PC-3 (cell line): ENCODE results near the gene MMP11. TPM values are rescaled to one million over a fixed set of nuclear protein-coding genes. Genes with fewer than 3 reads are reported as not detected.

Experiments
- ATAC-seq: fragments of 200-7000 bp; cut with Tn5 transposase; 2 replicates; pipeline ENCODE4 v1.9.1; 2020; ENCODE audit warnings: mild to moderate bottlenecking, moderate library complexity
- BruUV-seq: library from RNA; stranded (reverse); fragments of 400-500 nt; replicated peaks from 2 replicates; lab custom pipeline; 2021; lab: Mats Ljungman, UMichigan
- CTCF ChIA-PET: fragments of 300-600 bp; sonication (Branson Sonifier 250); formaldehyde crosslinking; loops from one replicate; lab custom pipeline; 2022; ENCODE audit warnings: antibody characterized with exemption; lab: Charles Lee
- POLR2A ChIA-PET: fragments of 300-600 bp; sonication (Branson Sonifier 250); formaldehyde crosslinking; loops from one replicate; lab custom pipeline; 2022; ENCODE audit warnings: antibody characterized with exemption; ENCODE audit not compliant: unreplicated experiment; lab: Charles Lee
- DNase-seq: peaks from one replicate; pipeline ENCODE4 v3.0.0-alpha.2; 2015
- H2AFZ ChIP-seq: fragments of 300-600 bp; sonication (generic); 2 replicates; pipeline ENCODE4 v1.6.0; 2016; ENCODE audit warnings: antibody characterized with exemption, low read length
- H3F3A ChIP-seq: fragments of 300-600 bp; sonication (generic); one replicate; pipeline ENCODE4 v1.6.0; 2017; ENCODE audit warnings: antibody characterized with exemption, low read length, control low read depth, mild to moderate bottlenecking; ENCODE audit not compliant: unreplicated experiment
- H3K27ac ChIP-seq: fragments of 300-600 bp; sonication (generic); 2 replicates; pipeline ENCODE4 v1.5.1; 2016; ENCODE audit warnings: mild to moderate bottlenecking, low read length
- H3K27me3 ChIP-seq: fragments of 300-600 bp; sonication (generic); 2 replicates; pipeline ENCODE4 v1.6.1; 2016; ENCODE audit warnings: low read length, mixed read lengths
- H3K36me3 ChIP-seq: fragments of 300-600 bp; sonication (generic); 2 replicates; pipeline ENCODE4 v1.6.1; 2016; ENCODE audit warnings: low read depth, mixed run types, low read length, mixed read lengths
- H3K4me1 ChIP-seq: fragments of 300-600 bp; sonication (generic); 2 replicates; pipeline ENCODE4 v1.5.1; 2016; ENCODE audit warnings: low read length; ENCODE audit not compliant: insufficient read depth
- H3K4me2 ChIP-seq: fragments of 300-600 bp; sonication (generic); 2 replicates; pipeline ENCODE4 v1.6.0; 2016; ENCODE audit warnings: low read length
- H3K4me3 ChIP-seq: fragments of 300-600 bp; sonication (generic); 2 replicates; pipeline ENCODE4 v1.5.1; 2016; ENCODE audit warnings: mild to moderate bottlenecking, low read length, mixed read lengths
- H3K79me2 ChIP-seq: fragments of 300-600 bp; sonication (generic); 2 replicates; pipeline ENCODE4 v1.6.1; 2017; ENCODE audit warnings: low read length, mixed read lengths
- H3K9ac ChIP-seq: fragments of 300-600 bp; sonication (generic); 2 replicates; pipeline ENCODE4 v1.6.0; 2016; ENCODE audit warnings: mild to moderate bottlenecking, low read length
- H3K9me2 ChIP-seq: fragments of 300-600 bp; sonication (generic); replicated peaks from 2 replicates; pipeline ENCODE4 v1.6.1; 2016; ENCODE audit warnings: mixed run types, low read length, mixed read lengths
- H3K9me3 ChIP-seq: fragments of 300-600 bp; sonication (generic); 2 replicates; pipeline ENCODE4 v1.6.1; 2016; ENCODE audit warnings: low read length, mixed read lengths
- H4K20me1 ChIP-seq: fragments of 300-600 bp; sonication (generic); 2 replicates; pipeline ENCODE4 v1.6.1; 2016; ENCODE audit warnings: low read length, mixed read lengths
- EZH2 ChIP-seq: fragments of 300-600 bp; sonication (generic); IDR thresholded peaks from one replicate; pipeline ENCODE4 v1.6.1; 2017; ENCODE audit warnings: antibody characterized with exemption, mild to moderate bottlenecking, low read length; ENCODE audit not compliant: unreplicated experiment
- EZH2phosphoT487 ChIP-seq: fragments of 300-600 bp; sonication (generic); IDR thresholded peaks from 2 replicates; pipeline ENCODE4 v1.6.1; 2018; ENCODE audit warnings: mild to moderate bottlenecking, antibody characterized with exemption, low read length, borderline replicate concordance
- intact Hi-C: fragments of 100-400 bp; cut with micrococcal nuclease; formaldehyde crosslinking; loops from 2 replicates; pipeline ENCODE4 v1.9.0; 2023
- total RNA-seq: library from RNA; depleted of rRNA; stranded (reverse); fragments of >200 nt; gene quantifications from 2 replicates; pipeline ENCODE4 v1.2.3, GENCODE V29; 2014
- TF ChIP-seq, protein P1 (sequence below): fragments of 300-600 bp; sonication (generic); conservative IDR thresholded peaks from 2 replicates; pipeline ENCODE4 v1.5.1; 2017; ENCODE audit warnings: antibody characterized with exemption, low read depth, mild to moderate bottlenecking, low read length

MMP11 gene
- total RNA-seq, 1 experiment from 2014 or later = 2.4 TPM

- peaks cover 4% of the 10 kb centered on the region; the same call in 1 of the 2 replicates for H3K4me1 ChIP-seq
- ATAC-seq (no peak), DNase-seq (no peak)
- ChIA-PET POLR2A (no interaction called here), CTCF (no interaction called here)
- no peaks in the 10 kb centered on the region for H3F3A ChIP-seq
- no peak overlapping the region for H3K4me3 ChIP-seq
- H3K27me3 ChIP-seq = no peaks in the 10 kb centered on the region
- peaks cover 18% of the 10 kb centered on the region for H4K20me1 ChIP-seq
- no peak overlapping the region for H2AFZ ChIP-seq
- intact Hi-C loops = no loop called here
- no peaks in the 10 kb centered on the region for H3K9me2 ChIP-seq
- no peak overlapping the region for H3K4me2 ChIP-seq
- H3K79me2 ChIP-seq = peaks cover 38% of the 10 kb centered on the region
- BruUV-seq = no TSS peak
- H3K36me3 ChIP-seq = peaks cover 4% of the 10 kb centered on the region; the same call in 1 of the 2 replicates
- H3K9ac ChIP-seq = no peak overlapping the region
- no peak for TF ChIP-seq EZH2phosphoT487
- no peak for TF ChIP-seq EZH2
- TF ChIP-seq, protein P1, sequence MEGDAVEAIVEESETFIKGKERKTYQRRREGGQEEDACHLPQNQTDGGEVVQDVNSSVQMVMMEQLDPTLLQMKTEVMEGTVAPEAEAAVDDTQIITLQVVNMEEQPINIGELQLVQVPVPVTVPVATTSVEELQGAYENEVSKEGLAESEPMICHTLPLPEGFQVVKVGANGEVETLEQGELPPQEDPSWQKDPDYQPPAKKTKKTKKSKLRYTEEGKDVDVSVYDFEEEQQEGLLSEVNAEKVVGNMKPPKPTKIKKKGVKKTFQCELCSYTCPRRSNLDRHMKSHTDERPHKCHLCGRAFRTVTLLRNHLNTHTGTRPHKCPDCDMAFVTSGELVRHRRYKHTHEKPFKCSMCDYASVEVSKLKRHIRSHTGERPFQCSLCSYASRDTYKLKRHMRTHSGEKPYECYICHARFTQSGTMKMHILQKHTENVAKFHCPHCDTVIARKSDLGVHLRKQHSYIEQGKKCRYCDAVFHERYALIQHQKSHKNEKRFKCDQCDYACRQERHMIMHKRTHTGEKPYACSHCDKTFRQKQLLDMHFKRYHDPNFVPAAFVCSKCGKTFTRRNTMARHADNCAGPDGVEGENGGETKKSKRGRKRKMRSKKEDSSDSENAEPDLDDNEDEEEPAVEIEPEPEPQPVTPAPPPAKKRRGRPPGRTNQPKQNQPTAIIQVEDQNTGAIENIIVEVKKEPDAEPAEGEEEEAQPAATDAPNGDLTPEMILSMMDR = no peak
- no peaks in the 10 kb centered on the region for H3K9me3 ChIP-seq
- H3K27ac ChIP-seq = no peak overlapping the region
These were observed 20.7 kb downstream of the MMP11 start for GRCh38 chr22:23793326-23793725.

GRCh38 chr22:23796461-23796860 is 23.8 kb downstream of the MMP11 start:
- peaks cover 4% of the 10 kb centered on the region; the same call in 1 of the 2 replicates for H4K20me1 ChIP-seq
- peaks cover 8% of the 10 kb centered on the region for H3K79me2 ChIP-seq
- H3K4me1 ChIP-seq = no peaks in the 10 kb centered on the region
- intact Hi-C loops = no loop called here
- no TSS peak for BruUV-seq
- no peaks in the 10 kb centered on the region for H3F3A ChIP-seq
- DNase-seq = no peak
- H3K27ac ChIP-seq = no peak overlapping the region
- ATAC-seq = no peak
- H3K27me3 ChIP-seq = no peaks in the 10 kb centered on the region
- no peaks in the 10 kb centered on the region for H3K9me3 ChIP-seq
- H3K4me3 ChIP-seq = no peak overlapping the region
- ChIA-PET CTCF (no interaction called here), POLR2A (no interaction called here)
- TF ChIP-seq EZH2 (no peak), EZH2phosphoT487 (no peak)
- TF ChIP-seq, protein P1 = no peak
- no peak overlapping the region for H2AFZ ChIP-seq
- H3K9ac ChIP-seq = no peak overlapping the region
- H3K36me3 ChIP-seq = peaks cover 8% of the 10 kb centered on the region; the same call in 1 of the 2 replicates
- no peak overlapping the region for H3K4me2 ChIP-seq
- H3K9me2 ChIP-seq = no peaks in the 10 kb centered on the region

GRCh38 chr22:23800297-23801237 is 27.9 kb downstream of the MMP11 start:
- Histone ChIP-seq H3K4me1 (no peaks in the 10 kb centered on the region), H3K4me3 (no peak overlapping the region), H3K4me2 (no peak overlapping the region), H3K27me3 (no peaks in the 10 kb centered on the region), H3F3A (no peaks in the 10 kb centered on the region), H3K9me2 (no peaks in the 10 kb centered on the region), H3K79me2 (no peaks in the 10 kb centered on the region), H3K27ac (no peak overlapping the region), H4K20me1 (no peaks in the 10 kb centered on the region), H2AFZ (no peak overlapping the region), H3K9ac (no peak overlapping the region), H3K9me3 (no peaks in the 10 kb centered on the region), H3K36me3 (peaks cover 6% of the 10 kb centered on the region; the same call in 1 of the 2 replicates)
- intact Hi-C loops = no loop called here
- POLR2A ChIA-PET = no interaction called here
- DNase-seq (no peak), ATAC-seq (no peak)
- TF ChIP-seq, protein P1 = no peak
- TF ChIP-seq EZH2 = no peak
- no peak for TF ChIP-seq EZH2phosphoT487
- CTCF ChIA-PET = no interaction called here
- BruUV-seq = no TSS peak
